ENCODE data around the gene ELSPBP1.

DNA sequence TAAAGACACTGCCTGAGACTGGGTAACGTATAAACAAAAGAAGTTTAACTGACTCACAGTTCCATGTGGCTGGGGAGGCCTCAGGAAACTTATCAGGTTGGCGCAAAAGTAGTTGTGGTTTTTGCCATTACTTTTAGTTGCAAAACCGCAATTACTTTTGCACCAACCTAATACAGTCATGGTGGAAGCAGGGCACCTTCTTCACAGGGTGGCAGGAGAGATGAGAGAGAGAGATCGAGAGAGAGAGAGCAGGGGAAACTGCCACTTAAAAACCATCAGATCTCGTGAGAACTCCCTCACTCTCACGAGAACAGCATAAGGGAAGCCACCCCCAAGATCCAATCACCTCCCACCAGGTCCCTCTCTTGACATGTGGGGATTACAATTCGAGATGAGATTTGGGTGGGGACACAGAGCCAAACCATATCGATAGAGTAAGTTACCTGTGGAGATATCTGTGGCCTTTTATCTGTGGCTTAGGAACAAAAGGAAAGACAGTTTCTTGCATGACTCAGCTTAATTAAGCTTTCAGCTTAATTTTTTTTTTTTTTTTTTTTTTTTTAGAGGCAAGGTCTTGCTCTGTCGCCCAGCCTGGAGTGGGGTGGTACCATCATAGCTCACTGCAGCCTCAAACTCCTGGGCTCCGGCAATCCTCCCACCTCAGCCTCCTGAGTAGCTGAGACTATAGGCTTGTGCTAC lies 57.1 kb downstream of the ELSPBP1 start:
- TF ChIP-seq CTCF (IDR thresholded peaks at IDR 0.05) (no peak), POLR2A (IDR thresholded peaks at IDR 0.05) (no peak)
